GF-D8 (cell line): ENCODE results near the gene RNF112.

Experiments used
- DNase-seq: peaks from one replicate; lab custom pipeline; 2025; lab: John Stamatoyannopoulos, UW

Gene RNF112

DNA sequence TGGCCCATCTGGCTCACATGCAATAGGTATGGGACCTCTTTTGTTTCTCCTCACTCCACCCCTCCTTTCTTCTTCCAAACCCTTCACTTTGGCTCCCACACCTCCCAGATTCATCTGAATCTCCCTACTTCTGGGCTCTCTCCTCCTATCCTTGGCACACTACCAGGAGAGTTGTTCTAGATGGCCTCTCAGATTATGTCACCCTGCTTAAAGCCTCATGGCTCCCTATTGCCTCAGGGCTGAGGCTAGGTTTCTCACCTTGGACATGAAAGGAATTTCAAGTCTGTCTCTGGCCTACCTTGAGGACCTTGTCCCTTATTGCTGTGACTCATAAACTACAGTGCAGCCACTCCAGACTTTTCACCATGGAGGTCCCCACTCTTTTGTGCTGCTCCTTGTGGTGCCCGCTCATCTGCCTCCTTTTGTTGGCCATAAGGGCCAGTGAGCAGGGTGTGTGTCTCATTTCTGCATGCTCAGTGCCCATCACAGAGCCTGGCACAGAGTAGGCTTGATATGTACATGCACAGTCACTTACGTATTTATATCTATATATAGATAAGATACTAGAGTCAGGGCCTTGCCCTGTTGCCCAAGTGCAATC lies 23.0 kb upstream of the RNF112 start:
- no peak for DNase-seq

DNA sequence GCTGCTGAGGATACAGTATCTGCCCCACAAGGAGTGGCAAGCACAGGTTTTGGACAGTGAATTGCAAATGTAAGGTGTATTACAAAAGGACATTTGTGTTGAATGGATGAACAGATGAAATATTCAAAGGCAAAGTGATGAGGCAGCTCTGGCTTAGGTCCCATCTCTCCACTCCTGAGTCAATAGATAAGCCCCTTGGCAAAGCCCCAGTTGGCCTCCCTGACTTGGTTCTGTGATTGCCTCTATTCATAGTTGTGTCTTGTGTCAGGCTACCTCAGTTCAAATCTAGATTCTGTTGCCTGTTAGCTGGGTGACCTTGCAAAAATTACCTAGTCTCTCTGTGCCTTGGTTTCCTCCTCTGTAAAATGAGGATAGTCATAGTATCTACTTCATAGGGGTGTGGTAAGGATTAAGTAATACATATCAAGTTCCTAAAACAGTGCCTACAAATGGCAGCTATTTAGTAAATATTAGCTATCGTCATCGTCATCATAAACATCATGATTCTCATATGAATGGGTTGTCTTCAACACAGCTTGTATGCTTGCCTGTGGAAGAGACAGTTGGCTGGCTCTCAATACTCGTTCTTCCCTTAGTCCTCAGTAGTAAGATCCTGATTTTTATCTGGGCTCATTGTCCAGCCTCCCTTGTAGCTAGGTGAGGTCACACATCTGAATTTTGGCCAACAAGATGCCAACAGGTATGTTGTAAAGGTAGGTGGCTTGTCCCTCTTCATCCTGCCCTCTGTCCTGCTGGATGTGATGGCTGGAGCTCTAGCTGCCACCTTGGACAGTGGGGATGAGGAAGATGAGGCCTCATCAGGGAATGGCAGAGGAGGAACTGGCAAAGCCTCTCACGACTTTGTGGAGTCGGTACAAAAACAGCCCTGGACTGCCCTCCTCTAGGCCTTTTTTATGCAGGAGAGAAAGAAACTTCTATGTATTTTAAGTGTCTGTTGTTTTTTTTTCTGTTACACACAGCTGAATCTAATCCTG lies 21.9 kb upstream of the RNF112 start:
- DNase-seq: no peak

DNA sequence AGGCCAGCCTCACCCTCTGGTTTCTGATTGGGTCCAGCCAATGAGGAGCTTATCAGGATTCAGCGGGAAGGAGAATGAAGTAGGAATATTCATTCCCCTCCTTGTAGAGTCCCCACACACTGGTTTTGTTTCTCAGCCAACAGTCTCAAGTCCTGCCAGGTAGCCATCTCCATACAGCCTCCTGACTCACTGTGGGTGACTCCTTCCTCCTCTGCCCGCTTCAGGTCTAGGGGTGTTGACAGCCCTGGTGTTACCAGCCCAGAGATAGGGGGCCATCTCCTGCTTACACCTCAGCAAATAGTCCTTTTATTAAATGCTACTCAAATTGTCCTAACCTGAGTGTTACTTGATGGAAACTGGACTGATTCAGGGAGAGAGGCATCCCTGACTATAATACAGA lies 20.1 kb upstream of the RNF112 start:
- DNase-seq: no peak

DNA sequence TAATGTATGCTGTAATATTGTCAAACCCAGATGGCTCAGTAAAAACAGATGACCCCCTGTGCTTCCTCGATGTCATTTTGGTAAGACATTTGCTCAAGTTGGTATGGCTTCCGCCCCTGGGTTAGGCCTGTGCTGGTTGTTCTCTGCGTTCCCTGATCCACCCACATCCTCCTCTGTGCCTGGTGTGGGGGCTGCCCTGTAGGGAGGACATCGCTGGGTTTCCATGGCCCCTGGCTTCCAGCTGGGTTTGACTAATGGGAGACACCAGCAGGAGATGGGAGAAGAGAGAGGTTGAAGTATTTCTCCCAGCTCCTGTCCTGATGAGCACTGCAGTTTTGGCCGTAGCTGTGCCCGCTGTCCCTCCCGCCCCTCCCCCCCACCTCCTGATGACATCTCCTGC lies 19.6 kb upstream of the RNF112 start:
- no peak for DNase-seq

DNA sequence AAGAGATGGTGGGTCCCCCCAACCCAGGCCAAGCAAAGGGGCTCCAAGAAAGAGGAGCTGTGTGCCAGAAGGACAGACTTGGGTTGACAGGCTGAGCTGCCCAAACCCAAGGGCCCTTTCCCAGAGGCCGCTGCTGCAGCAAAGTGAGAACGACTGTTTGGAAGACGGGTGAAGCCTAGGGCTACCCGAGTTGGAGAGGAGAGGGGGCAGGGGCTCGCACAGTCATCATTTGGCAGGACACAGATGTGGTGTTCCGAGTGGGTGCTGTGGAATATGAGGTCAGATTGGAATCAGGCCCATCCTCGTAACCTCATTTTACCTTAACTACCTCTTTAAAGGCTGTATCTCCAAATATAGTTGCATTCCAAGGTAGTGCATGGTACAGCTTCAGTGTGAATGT lies 18.7 kb upstream of the RNF112 start:
- DNase-seq: no peak

DNA sequence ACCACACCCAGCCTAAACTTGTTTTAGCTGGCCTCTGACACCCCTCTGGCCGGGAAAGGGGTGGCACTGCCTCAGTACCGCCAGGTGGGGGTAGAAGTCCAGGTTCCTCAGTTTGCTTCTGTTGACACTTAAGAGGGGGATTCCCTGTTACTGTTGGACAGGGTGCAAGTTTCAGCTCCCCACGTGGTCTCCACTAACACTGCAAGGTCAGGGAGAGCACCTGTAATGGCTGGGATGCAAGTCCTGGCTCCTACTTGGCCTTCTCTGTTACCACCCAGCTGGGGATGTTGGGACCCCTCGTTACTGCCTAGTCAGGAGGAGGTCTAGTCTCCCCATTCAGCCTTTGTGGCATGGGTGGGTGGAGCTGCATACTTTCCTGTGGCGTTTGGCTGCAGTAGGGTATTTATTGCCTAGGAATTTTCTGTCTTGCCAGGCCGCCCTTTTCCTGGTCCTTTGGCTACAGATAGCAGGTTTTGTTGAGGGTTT lies 13.4 kb upstream of the RNF112 start:
- DNase-seq: no peak

DNA sequence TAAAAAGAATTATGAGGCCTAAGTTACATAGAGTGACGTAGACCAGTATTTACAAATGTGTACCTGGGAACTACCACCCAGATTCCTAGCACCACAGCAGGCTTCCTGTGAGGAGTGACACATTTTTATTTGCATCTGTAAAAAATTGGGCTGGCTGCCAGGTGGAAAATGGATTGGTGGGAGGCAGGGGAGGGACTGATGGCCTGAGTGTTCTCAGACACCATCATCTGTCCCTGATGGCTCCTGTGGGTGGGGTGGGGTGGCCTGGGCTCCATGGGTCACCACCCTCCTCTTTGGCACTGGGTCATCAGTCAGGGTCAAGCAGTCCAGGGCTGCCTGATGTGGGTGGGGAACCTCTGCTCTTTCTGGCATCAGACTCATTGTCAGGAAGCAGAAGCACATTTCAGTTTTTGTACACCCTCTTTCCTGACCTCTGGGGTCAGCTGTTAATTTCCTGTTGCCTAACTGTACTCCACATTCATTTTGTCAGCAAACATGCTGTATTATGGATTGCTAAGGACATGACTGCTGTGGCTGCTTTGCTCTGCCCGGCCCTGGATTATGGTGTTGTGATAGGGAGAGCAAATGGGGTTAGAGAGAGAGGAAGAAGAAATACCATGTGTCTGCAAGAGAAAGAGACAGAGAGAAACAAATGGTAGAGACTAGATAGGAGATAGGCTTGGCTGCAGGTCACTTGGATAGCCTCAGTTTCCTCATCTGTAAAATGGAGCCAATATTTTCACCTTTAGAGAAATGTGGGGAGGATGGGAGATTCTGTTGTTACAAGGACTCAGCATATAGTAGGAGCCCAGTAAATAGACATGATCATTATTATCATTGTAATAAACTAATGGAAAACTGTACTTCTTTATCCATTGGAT lies 12.5 kb upstream of the RNF112 start:
- no peak for DNase-seq

DNA sequence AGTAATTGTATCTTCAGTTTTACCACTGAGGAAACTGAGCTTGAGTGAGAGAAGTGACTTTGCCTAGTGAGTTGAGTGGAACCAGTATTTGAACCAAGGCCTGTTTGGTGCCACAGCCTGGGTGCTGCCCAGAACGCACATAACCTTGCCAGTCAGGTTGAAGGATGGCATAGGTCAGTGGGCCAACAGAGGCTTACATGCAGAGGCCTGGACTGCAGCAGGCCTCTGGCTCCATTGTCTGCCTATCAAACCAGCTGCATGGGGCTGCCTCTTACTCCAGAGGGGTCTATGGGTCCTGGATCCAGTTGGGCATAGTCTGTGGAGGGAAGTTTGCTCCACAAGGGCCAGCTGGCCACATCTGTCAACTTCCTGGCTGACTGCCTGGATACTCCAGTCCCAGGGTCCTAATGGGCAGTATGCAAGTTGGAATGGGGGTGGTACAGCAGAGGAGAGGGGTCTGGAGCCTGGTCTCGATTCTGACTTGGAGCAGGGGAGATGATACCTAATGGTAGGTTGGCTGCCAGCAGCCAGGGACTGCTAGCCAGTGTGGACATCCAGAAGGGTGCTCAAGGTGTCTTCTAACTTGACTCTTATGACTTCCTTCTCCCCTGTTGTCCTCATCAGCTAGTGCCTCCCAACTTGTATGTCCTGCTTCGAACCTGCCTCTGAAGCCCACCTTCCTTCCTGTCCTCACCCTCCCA lies 11.1 kb upstream of the RNF112 start:
- DNase-seq: no peak

DNA sequence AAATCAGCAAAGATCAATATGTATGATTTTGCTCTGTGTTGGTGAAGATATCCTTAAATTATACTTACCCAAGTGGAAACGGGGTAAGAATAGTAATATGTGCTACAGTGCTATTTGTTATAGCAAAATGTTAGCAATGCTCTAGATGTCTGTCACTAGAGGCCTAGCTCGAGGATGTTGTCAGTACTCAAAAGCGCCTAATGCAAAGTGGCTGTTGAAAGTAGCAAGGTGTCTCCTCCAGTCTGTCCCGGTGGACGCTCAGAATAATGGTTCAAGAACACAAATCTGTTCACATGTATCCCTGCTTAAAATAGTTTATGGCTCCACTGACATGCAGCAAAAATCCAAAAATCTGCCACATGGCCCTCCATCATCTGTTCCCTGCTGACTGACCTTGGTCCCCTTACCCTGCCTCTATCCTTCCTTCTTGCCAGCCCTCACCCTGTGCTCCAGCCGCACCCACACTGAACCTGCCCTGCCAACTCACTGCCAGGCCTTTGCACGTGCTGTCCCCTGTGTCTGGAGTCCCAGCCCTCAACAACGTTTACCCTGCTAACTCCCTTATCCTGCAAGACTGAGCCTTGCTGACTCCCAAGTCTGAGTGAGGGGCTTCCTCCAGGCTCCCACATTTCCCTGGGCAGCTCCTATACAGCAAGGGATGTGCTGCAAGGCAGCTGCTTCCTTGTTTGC lies 9.6 kb upstream of the RNF112 start:
- DNase-seq: no peak

DNA sequence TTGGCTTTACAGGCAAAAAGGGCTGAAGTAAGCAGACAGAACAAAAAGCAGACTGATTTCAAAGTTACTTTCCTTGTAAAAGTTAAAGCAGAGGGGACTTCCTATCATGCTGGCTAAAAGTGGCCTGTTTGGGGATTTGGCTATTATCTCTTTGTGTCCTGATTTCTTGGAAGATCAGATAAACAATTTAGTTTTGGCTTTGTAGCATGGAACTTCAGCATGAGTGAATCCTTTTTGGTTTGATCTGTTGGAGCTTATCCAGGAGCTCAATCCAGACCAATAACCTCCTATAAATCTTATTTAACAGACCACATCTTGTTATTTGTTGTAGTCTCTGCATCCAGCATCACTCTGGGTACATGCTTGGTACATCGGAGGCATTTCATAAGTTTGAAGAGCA lies 8.9 kb upstream of the RNF112 start:
- DNase-seq: no peak

DNA sequence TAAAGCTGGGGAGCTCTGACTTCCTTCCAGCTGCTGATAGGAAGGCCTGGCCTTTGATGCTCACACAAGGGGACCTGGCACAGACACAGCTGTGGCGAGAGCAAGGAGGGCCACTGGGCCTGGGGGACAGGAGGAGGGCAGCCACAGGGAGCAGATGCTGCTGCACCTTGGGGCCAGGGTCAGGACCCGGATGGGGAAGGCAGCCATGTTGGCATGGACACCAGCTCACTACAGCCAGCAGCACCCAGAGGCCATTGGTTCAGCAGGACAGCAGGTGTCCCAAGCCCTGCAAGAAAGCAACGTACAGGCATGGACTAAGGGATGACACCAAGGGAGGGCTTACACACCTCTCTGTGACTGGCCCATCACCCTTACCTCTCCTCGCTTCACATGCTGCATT lies 8.0 kb upstream of the RNF112 start:
- no peak for DNase-seq

DNA sequence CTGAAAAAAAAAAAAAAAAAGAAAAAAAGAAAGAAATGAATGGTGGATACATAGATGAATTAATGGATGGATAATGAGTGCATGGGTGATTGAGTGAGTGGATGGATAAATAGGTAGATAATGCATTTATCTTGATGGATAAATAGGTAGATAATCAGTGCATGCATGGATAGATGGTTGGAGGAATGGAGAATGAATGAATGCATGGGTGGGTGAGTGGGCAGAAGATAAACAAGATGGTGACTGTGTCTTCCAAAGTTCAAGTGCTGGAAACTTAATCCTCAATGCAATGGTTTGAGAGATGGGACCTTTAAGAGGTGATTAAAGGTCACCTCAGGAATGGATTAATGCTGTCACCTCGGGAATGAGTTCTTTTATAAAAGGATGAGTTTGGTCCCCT lies 6.8 kb upstream of the RNF112 start:
- no peak for DNase-seq

DNA sequence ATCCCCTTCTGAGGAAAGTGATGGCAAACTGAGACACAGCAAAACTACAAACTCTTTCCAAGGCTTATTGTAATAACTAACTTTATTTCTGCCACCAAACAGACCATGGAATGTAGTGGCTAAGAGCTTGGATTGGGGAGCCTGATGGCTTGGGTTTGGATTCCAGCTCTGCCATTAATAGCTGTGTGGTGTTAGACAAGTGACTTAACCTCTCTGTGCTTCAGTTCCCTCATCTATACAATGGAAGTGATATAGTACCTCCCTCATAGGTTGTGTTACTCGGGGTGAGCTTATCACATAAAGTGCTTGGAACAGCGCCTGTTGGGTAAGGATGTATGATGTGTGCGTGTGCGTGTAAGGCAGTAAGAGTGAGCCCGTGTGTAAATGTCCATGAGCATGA lies 5.9 kb upstream of the RNF112 start:
- no peak for DNase-seq

DNA sequence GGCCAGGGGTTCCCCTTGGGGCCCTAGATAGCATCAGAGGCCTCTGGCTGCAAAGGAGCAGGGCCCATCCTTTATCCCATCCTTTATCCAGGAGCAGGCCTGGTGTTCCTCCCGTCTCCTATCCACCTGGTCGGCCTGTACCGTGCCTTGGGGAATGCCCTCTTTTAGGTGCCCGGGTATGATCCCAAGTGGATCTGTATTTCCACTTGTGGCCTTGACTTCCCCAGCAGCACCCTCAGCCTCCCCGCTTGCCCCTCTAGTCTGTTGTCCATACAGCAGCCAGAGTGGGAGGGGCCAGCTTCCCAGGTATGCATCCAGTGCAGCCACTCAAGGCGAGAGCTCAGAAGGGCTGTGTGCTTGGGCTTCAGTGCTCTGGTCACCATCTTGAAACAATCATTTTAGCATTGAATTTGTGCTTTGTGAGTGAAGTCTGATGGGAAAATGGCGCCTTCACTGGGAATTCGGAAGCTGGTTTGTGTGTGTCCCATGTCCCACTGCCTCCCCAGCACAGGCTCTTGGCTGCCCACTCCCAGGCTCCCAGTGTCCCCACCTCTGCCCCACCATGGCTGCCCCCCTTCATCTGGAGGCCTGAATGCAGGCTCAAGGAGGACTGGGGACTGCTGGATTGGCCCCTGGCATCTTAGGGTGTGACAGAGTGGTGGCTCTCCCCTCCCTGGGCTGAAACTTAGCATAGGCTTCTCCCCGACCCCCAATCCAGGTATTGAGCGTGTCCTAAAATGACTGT lies 3.3 kb upstream of the RNF112 start:
- no peak for DNase-seq

DNA sequence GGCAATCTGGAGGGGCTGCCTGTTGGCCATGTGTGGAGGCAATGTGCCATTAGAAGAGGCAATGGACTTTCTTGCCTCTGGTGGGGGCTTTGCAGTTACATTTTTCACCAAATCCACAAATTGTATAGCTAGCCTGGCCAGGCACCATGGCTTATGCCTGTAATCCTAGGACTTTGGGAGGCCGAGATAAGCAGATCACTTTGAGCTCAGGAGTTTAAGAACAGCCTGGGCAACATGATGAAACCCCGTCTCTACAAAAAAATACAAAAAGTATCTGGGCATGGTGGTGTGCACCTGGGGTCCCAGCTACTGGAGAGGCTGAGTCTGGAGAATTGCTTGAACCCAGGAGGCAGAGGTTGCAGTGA lies 2.7 kb upstream of the RNF112 start:
- no peak for DNase-seq

DNA sequence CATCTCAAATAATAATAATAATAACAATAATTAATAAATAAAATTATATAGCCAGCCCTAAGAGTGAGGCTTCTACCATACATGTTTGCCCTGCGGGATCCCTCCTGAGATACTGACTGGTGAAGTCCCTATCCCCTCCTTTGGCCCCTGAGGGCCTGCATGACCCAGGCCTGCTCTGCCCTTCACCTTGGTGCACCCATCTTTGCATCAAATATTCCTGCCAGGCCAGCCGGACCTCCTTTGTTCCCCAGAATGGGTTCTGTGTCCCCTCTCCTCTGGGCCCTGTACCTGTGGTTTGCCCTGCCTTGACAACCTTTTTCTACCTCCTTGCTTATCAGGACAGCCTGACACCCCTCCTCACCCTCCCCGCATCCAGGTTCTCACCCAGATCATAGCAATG lies 2.0 kb upstream of the RNF112 start:
- DNase-seq: no peak

DNA sequence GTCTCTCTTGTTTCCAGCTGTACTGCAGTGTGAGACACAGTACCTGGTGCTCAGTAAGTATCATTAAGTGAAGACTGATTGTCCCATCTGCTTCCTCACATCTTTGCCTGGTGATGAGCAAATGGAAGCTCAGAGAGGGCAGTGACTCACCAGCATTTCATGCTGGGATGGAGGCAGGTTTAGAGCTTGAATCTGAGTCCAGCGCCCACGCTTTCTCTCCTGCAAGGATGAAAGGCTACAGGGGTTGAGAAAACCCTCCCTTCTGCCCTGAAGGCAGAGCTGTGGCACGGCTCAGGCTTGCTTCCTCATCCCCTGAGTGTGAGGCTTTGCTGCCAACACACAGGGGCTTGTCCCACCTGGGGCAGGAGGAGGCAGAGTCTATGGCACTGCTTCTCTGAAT lies 1.5 kb upstream of the RNF112 start:
- no peak for DNase-seq

DNA sequence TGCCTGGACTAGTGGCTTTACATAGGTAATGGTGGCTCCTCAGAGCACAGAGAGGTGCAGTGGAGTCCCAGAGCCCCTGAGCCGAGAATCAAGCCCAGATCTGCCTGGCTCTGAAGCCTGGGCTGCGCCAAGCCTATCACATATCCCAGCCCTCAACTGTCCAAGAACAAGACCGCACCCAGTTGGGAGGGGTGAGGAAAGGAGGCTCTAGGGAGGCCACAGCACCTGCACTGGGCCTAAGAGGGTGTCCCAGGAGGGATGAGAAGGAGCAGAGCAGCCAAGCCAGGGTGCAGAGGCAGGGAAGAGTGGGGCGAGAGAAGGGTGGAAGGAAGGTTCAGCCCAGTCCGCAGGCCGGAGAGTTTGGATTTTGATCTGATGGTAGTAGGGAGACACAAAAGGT lies 941 bp upstream of the RNF112 start:
- no peak for DNase-seq

DNA sequence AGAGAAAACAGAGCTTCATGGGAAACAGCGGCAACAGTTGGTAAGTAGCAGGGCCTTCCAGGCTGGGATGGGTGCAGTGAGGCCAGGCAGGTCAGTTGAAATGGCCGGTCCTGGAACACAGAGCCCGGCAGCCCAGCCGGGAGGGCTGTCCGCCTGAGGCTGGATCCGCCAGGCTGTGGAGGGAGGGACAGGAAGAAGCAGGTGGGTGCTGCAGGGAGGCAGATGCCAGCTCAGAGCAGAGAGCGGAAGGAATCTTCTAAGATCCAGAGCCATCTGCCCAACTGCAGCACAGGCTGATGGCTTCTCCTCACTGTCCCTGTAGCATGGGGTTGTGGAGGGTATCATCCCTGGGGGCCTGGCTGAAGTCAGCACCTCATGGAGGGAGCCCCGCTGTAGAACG lies 599 bp downstream of the RNF112 start:
- no peak for DNase-seq

DNA sequence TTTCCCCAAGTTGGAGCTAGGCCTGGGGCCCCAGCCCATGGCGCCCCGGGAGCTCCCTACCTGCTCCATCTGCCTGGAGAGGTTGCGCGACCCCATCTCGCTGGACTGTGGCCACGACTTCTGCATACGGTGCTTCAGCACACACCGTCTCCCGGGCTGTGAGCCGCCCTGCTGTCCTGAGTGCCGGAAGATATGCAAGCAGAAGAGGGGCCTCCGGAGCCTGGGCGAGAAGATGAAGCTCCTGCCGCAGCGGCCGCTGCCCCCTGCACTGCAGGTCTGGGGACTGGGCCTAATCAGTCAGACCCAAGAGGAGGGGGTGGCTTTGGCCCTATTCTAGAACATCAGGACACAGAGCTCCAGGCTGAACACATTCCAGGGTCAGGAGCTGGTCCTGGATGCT lies 1.5 kb downstream of the RNF112 start:
- DNase-seq: no peak

DNA sequence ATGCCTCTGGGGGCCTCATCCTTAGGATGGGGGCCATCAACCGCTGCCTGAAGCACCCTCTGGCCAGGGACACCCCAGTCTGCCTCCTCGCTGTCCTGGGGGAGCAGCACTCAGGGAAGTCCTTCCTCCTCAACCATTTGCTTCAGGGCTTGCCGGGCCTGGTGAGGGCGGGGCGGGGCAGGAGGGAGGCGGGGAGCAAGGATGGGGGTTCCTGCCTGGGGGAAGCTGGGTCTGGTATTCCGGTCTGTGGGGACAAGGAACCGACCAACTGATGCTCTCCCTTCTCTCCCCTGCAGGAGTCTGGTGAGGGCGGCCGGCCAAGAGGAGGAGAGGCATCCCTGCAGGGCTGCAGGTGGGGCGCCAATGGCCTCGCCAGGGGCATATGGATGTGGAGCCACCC lies 2.0 kb downstream of the RNF112 start:
- no peak for DNase-seq
